ENCODE results near the gene PEX5L.

DNA sequence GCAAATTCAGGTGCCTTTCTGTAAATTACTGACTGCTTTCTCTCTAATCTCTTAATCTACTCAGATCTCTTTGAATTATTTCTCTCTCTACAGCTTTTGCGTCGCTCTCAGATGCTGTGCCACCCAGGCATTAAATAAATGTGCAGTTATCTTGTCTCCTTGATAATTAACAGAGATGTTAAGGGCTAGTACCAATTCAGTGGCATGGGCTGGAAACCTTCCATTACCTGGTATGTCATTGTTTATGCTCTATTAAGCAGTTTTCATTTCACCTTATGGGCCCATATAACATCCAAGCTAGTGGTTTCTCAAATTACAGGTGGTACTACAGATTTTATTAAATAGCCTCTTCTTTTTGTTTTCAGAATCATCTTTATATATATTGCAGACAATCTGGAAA, 66.0 kb downstream of the PEX5L start:
- TF ChIP-seq, protein P1, sequence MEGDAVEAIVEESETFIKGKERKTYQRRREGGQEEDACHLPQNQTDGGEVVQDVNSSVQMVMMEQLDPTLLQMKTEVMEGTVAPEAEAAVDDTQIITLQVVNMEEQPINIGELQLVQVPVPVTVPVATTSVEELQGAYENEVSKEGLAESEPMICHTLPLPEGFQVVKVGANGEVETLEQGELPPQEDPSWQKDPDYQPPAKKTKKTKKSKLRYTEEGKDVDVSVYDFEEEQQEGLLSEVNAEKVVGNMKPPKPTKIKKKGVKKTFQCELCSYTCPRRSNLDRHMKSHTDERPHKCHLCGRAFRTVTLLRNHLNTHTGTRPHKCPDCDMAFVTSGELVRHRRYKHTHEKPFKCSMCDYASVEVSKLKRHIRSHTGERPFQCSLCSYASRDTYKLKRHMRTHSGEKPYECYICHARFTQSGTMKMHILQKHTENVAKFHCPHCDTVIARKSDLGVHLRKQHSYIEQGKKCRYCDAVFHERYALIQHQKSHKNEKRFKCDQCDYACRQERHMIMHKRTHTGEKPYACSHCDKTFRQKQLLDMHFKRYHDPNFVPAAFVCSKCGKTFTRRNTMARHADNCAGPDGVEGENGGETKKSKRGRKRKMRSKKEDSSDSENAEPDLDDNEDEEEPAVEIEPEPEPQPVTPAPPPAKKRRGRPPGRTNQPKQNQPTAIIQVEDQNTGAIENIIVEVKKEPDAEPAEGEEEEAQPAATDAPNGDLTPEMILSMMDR (IDR thresholded peaks at IDR 0.05): no peak
- TF ChIP-seq POLR2A (IDR thresholded peaks at IDR 0.05): no peak
